Measurements from ENCODE around the gene MRPS5. TPM values are rescaled to one million over a fixed set of nuclear protein-coding genes. Genes with fewer than 3 reads are reported as not detected.

The MRPS5 gene
- total RNA-seq, 2 experiments from 2014 or later = 89.6 to 90.2 TPM

GRCh38 chr2:95044601-95045000 is 77.0 kb downstream of the MRPS5 start:
- CTCF ChIA-PET (ENCODE audit: unreplicated experiment) = interaction anchor here (0.6 kb wide), 1 partner anchor 36 kb away, joined by 3 read pairs; no protein-coding TSS in a partner anchor
- no peaks in the 10 kb centered on the region for H4K20me1 ChIP-seq (ENCODE audit: insufficient read depth, low read length)
- no peak overlapping the region for H3K4me2 ChIP-seq (ENCODE audit: low read length)
- intact Hi-C loops (cut with micrococcal nuclease; ENCODE audit: unreplicated experiment) = no loop called here
- H3K27ac ChIP-seq (ENCODE audit: low read depth, low read length, poor library complexity, severe bottlenecking) = no peak overlapping the region
- H3K36me3 ChIP-seq (ENCODE audit: insufficient read depth, low read length) = no peaks in the 10 kb centered on the region
- H3K79me2 ChIP-seq (ENCODE audit: insufficient read depth, low read depth, low read length) = no peaks in the 10 kb centered on the region
- no TSS peak for BruUV-seq (replicated peaks)
- no peaks in the 10 kb centered on the region for H3K9me2 ChIP-seq (ENCODE audit: insufficient read depth, low read length)
- POLR2A ChIA-PET = no interaction called here
- no peak overlapping the region for H3K4me3 ChIP-seq (ENCODE audit: low read depth, low read length, poor library complexity, severe bottlenecking)
- no peaks in the 10 kb centered on the region for H3K9me3 ChIP-seq (ENCODE audit: low read length)
- no peak overlapping the region for H2AFZ ChIP-seq (ENCODE audit: low read length)
- DNase-seq (ENCODE audit: low spot score) = no peak
- TF ChIP-seq EZH2phosphoT487 (IDR thresholded peaks at IDR 0.05; ENCODE audit: borderline replicate concordance, low read depth, low read length) (no peak), CTCF (conservative IDR thresholded peaks at IDR 0.05; ENCODE audit: low read length) (no peak)
- H3K4me1 ChIP-seq (ENCODE audit: insufficient read depth, low read length, poor library complexity, severe bottlenecking) = no peaks in the 10 kb centered on the region

GRCh38 chr2:95043300-95044093 is 78.1 kb downstream of the MRPS5 start:
- Histone ChIP-seq H3K27ac (ENCODE audit: low read depth, low read length, poor library complexity, severe bottlenecking) (no peak overlapping the region), H3K36me3 (ENCODE audit: insufficient read depth, low read length) (no peaks in the 10 kb centered on the region), H3K4me1 (ENCODE audit: insufficient read depth, low read length, poor library complexity, severe bottlenecking) (no peaks in the 10 kb centered on the region), H3K9me2 (ENCODE audit: insufficient read depth, low read length) (no peaks in the 10 kb centered on the region), H3K79me2 (ENCODE audit: insufficient read depth, low read depth, low read length) (no peaks in the 10 kb centered on the region), H4K20me1 (ENCODE audit: insufficient read depth, low read length) (no peaks in the 10 kb centered on the region), H3K9me3 (ENCODE audit: low read length) (no peaks in the 10 kb centered on the region), H2AFZ (ENCODE audit: low read length) (no peak overlapping the region), H3K4me3 (ENCODE audit: low read depth, low read length, poor library complexity, severe bottlenecking) (no peak overlapping the region), H3K4me2 (ENCODE audit: low read length) (no peak overlapping the region)
- ChIA-PET CTCF (ENCODE audit: unreplicated experiment) (no interaction called here), POLR2A (no interaction called here)
- DNase-seq (ENCODE audit: low spot score) = no peak
- intact Hi-C loops (cut with micrococcal nuclease; ENCODE audit: unreplicated experiment) = no loop called here
- BruUV-seq (replicated peaks) = no TSS peak
- TF ChIP-seq CTCF (conservative IDR thresholded peaks at IDR 0.05; ENCODE audit: low read length) (no peak), EZH2phosphoT487 (IDR thresholded peaks at IDR 0.05; ENCODE audit: borderline replicate concordance, low read depth, low read length) (no peak)

Measured in OCI-LY7 (cell line).